ENCODE results near the gene SYNE2. TPM values are rescaled to one million over a fixed set of nuclear protein-coding genes. Genes with fewer than 3 reads are reported as not detected.

SYNE2 gene
- total RNA-seq, 2 donors from 2014 or later = 104 to 390 TPM

- DNase-seq (ENCODE audit: low spot score) = no peak
- Histone ChIP-seq H3K36me3 (no peaks in the 10 kb centered on the region), H3K4me3 (no peak overlapping the region), H3K4me1 (replicated peaks) (peaks cover 8% of the 10 kb centered on the region), H3K9me3 (no peaks in the 10 kb centered on the region), H3K27ac (no peak overlapping the region), H3K27me3 (replicated peaks; ENCODE audit: insufficient read depth) (no peaks in the 10 kb centered on the region)
- TF ChIP-seq POLR2A (IDR thresholded peaks at IDR 0.05) = no peak
- intact Hi-C loops (cut with DNase I) = no loop called here
- 71% methylated on average over 7 of the region's 7 CpGs for WGBS
These were observed 58.0 kb downstream of the SYNE2 start for GRCh38 chr14:63910583-63911363.

- no peak for DNase-seq (ENCODE audit: low spot score)
- Histone ChIP-seq H3K27me3 (replicated peaks; ENCODE audit: insufficient read depth) (no peaks in the 10 kb centered on the region), H3K4me3 (no peak overlapping the region), H3K4me1 (replicated peaks) (peaks cover 8% of the 10 kb centered on the region), H3K36me3 (no peaks in the 10 kb centered on the region), H3K27ac (no peak overlapping the region), H3K9me3 (no peaks in the 10 kb centered on the region)
- intact Hi-C loops (cut with DNase I) = no loop called here
- WGBS = 70% methylated on average over 1 of the region's 1 CpG
- TF ChIP-seq POLR2A (IDR thresholded peaks at IDR 0.05) = no peak
- TF ChIP-seq CTCF (IDR thresholded peaks at IDR 0.05) = no peak
- TF ChIP-seq POLR2AphosphoS5 (IDR thresholded peaks at IDR 0.05) = no peak
These were observed 58.6 kb downstream of the SYNE2 start for GRCh38 chr14:63911404-63911803.

GRCh38 chr14:63912286-63912685, 59.5 kb downstream of the SYNE2 start:
- Histone ChIP-seq H3K27ac (no peak overlapping the region), H3K4me1 (replicated peaks) (peaks cover 8% of the 10 kb centered on the region), H3K9me3 (no peaks in the 10 kb centered on the region), H3K4me3 (no peak overlapping the region), H3K36me3 (no peaks in the 10 kb centered on the region), H3K27me3 (replicated peaks; ENCODE audit: insufficient read depth) (no peaks in the 10 kb centered on the region)
- TF ChIP-seq POLR2AphosphoS5 (IDR thresholded peaks at IDR 0.05) (no peak), CTCF (IDR thresholded peaks at IDR 0.05) (no peak), POLR2A (IDR thresholded peaks at IDR 0.05) (no peak)
- no peak for DNase-seq (ENCODE audit: low spot score)
- intact Hi-C loops (cut with DNase I) = no loop called here
- 71% methylated on average over 1 of the region's 1 CpG for WGBS

- Histone ChIP-seq H3K27me3 (replicated peaks; ENCODE audit: insufficient read depth) (no peaks in the 10 kb centered on the region), H3K27ac (no peak overlapping the region), H3K4me3 (no peak overlapping the region), H3K9me3 (no peaks in the 10 kb centered on the region), H3K4me1 (replicated peaks) (peaks cover 8% of the 10 kb centered on the region), H3K36me3 (no peaks in the 10 kb centered on the region)
- TF ChIP-seq POLR2AphosphoS5 (IDR thresholded peaks at IDR 0.05) (no peak), POLR2A (IDR thresholded peaks at IDR 0.05) (no peak), CTCF (IDR thresholded peaks at IDR 0.05) (no peak)
- intact Hi-C loops (cut with DNase I) = no loop called here
- WGBS = 79% methylated on average over 11 of the region's 11 CpGs
- DNase-seq (ENCODE audit: low spot score) = no peak
These were observed 65.6 kb downstream of the SYNE2 start for GRCh38 chr14:63918411-63918810.

GRCh38 chr14:63922696-63923421, 70.1 kb downstream of the SYNE2 start:
- DNase-seq (ENCODE audit: low spot score) = peak; percentile 83
- H3K36me3 ChIP-seq = no peaks in the 10 kb centered on the region
- H3K27me3 ChIP-seq (replicated peaks; ENCODE audit: insufficient read depth) = no peaks in the 10 kb centered on the region
- peak overlapping the region; percentile 35 to 68 for H3K27ac ChIP-seq
- TF ChIP-seq CTCF (IDR thresholded peaks at IDR 0.05) = no peak
- TF ChIP-seq POLR2A (IDR thresholded peaks at IDR 0.05) = peak; percentile 42
- TF ChIP-seq POLR2AphosphoS5 (IDR thresholded peaks at IDR 0.05) = peak; percentile 90
- intact Hi-C loops (cut with DNase I) = no loop called here
- no peaks in the 10 kb centered on the region for H3K9me3 ChIP-seq
- no peaks in the 10 kb centered on the region for H3K4me1 ChIP-seq (replicated peaks)
- H3K4me3 ChIP-seq = no peak overlapping the region
- WGBS = 38% methylated on average over 5 of the region's 5 CpGs

All from prostate gland (tissue), 2 donors.